ENCODE data around the gene JADE1. TPM values are rescaled to one million over a fixed set of nuclear protein-coding genes. Genes with fewer than 3 reads are reported as not detected.

The JADE1 gene
- polyA plus RNA-seq, 1 donor (not counting 4 experiments of a cell fraction or from before 2014, with no cell fraction given) = 2.8 TPM

DNA sequence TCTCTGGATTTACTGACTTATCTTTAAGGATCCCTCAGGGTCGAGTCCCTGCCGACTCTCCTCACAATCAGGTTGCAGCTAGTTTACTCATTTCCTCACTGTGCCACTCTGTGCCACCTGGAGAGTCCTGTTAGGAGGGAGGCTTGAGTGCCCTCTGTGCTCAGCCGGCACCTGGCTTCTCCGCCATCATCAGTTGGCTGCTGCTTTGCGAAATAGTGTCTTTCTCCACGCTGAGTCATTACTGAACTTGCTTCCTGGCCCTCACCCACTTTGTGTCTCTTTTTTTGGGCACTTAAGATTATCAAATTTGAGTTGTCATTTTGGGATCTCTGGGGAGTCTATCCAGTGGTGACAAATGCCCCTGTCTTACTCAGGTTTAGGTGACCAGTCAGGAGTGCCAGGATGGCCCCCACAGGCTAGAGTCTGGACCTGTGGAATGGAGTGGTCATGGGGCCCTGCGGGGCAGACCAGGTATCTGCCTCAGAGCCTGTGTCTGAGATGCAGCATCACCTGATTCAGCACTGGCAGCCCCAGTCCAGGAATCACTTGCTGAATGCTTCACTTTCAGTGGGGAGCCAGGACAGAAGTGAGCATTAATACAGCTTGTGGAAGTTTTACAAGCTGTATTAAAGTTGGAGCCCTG, 37.7 kb downstream of the JADE1 start:
- Histone ChIP-seq H3K27ac (ENCODE audit: control insufficient read depth, insufficient read depth, low read length) (no peak overlapping the region), H3K4me1 (ENCODE audit: control insufficient read depth, extremely low read depth, insufficient read depth, low read length) (no peaks in the 10 kb centered on the region), H4K20me1 (ENCODE audit: control insufficient read depth, extremely low read depth, insufficient read depth, low read length) (no peaks in the 10 kb centered on the region), H3K9ac (ENCODE audit: control insufficient read depth, extremely low read depth, insufficient read depth, low read length) (no peak overlapping the region), H3K4me2 (ENCODE audit: control insufficient read depth, extremely low read depth, insufficient read depth, low read depth, low read length) (no peak overlapping the region), H3K4me3 (ENCODE audit: control insufficient read depth in 2 of 3, extremely low read depth in 1 of 3, insufficient read depth in 2 of 3, low read depth in 1 of 3, low read length in 3 of 3) (no peak overlapping the region), H3K9me3 (ENCODE audit: control insufficient read depth, low read depth, low read length) (no peaks in the 10 kb centered on the region), H3K36me3 (ENCODE audit: control insufficient read depth in 2 of 2, extremely low read depth in 1 of 2, insufficient read depth in 2 of 2, low read length in 2 of 2) (peaks cover 8 to 13% of the 10 kb centered on the region in 2 experiments), H3K79me2 (ENCODE audit: control insufficient read depth, insufficient read depth, low read length) (no peaks in the 10 kb centered on the region), H3K27me3 (ENCODE audit: control insufficient read depth, extremely low read depth, insufficient read depth, low read length) (no peaks in the 10 kb centered on the region), H3K9me1 (ENCODE audit: control insufficient read depth, extremely low read depth, insufficient read depth, low read length) (no peaks in the 10 kb centered on the region), H2AFZ (ENCODE audit: control insufficient read depth, low read length) (no peak overlapping the region)
- dilution Hi-C loops (cut with MboI; ENCODE audit: extremely low pct_ligation_motif_present, low sequenced_read_pairs) = no loop called here
- DNase-seq (ENCODE audit: low read depth, low spot score) (no peak), FAIRE-seq (no peak)
- no peak for TF ChIP-seq EZH2 (IDR thresholded peaks at IDR 0.05; ENCODE audit: low read length)
- TF ChIP-seq, protein P1, sequence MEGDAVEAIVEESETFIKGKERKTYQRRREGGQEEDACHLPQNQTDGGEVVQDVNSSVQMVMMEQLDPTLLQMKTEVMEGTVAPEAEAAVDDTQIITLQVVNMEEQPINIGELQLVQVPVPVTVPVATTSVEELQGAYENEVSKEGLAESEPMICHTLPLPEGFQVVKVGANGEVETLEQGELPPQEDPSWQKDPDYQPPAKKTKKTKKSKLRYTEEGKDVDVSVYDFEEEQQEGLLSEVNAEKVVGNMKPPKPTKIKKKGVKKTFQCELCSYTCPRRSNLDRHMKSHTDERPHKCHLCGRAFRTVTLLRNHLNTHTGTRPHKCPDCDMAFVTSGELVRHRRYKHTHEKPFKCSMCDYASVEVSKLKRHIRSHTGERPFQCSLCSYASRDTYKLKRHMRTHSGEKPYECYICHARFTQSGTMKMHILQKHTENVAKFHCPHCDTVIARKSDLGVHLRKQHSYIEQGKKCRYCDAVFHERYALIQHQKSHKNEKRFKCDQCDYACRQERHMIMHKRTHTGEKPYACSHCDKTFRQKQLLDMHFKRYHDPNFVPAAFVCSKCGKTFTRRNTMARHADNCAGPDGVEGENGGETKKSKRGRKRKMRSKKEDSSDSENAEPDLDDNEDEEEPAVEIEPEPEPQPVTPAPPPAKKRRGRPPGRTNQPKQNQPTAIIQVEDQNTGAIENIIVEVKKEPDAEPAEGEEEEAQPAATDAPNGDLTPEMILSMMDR (optimal IDR thresholded peaks at IDR 0.05 in 1 of 3, IDR thresholded peaks at IDR 0.05 in 1 of 3, conservative IDR thresholded peaks at IDR 0.05 in 1 of 3; ENCODE audit: extremely low read depth in 1 of 3, insufficient read depth in 2 of 3, low read length in 3 of 3) = no peak

DNA sequence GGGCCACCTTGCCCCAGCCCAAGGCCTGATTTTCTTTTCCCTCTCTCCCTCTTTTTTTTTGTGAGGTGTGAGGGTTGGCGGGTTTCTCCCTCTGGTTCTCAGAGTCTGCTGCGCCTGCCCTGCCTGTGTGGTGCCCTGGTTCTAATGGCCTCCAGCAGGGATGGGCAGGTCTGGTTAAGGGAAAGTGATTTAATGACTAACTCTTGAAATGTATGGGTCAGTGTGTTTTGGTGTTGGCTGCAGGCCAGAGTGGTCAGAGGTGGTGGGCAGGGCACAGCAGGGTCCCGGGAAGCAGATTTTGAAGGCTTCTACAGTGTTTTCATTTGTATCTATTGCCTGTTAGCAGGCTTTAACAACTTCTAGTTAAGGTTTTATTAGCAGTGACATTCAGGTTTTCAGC, 39.0 kb downstream of the JADE1 start:
- H3K27ac ChIP-seq (ENCODE audit: control insufficient read depth, insufficient read depth, low read length) = no peak overlapping the region
- no peaks in the 10 kb centered on the region for H3K9me3 ChIP-seq (ENCODE audit: control insufficient read depth, low read depth, low read length)
- no peak overlapping the region for H2AFZ ChIP-seq (ENCODE audit: control insufficient read depth, low read length)
- TF ChIP-seq, protein P1 (optimal IDR thresholded peaks at IDR 0.05 in 1 of 3, IDR thresholded peaks at IDR 0.05 in 1 of 3, conservative IDR thresholded peaks at IDR 0.05 in 1 of 3; ENCODE audit: extremely low read depth in 1 of 3, insufficient read depth in 2 of 3, low read length in 3 of 3) = no peak
- TF ChIP-seq EZH2 (IDR thresholded peaks at IDR 0.05; ENCODE audit: low read length) = no peak
- no peaks in the 10 kb centered on the region for H3K27me3 ChIP-seq (ENCODE audit: control insufficient read depth, extremely low read depth, insufficient read depth, low read length)
- no peaks in the 10 kb centered on the region for H3K9me1 ChIP-seq (ENCODE audit: control insufficient read depth, extremely low read depth, insufficient read depth, low read length)
- H3K36me3 ChIP-seq (ENCODE audit: control insufficient read depth in 2 of 2, extremely low read depth in 1 of 2, insufficient read depth in 2 of 2, low read length in 2 of 2) = peaks cover 8 to 13% of the 10 kb centered on the region in 2 experiments
- H3K9ac ChIP-seq (ENCODE audit: control insufficient read depth, extremely low read depth, insufficient read depth, low read length) = no peak overlapping the region
- DNase-seq (ENCODE audit: low read depth, low spot score) (no peak), FAIRE-seq (no peak)
- H3K4me2 ChIP-seq (ENCODE audit: control insufficient read depth, extremely low read depth, insufficient read depth, low read depth, low read length) = no peak overlapping the region
- no peak overlapping the region for H3K4me3 ChIP-seq (ENCODE audit: control insufficient read depth in 2 of 3, extremely low read depth in 1 of 3, insufficient read depth in 2 of 3, low read depth in 1 of 3, low read length in 3 of 3)
- no peaks in the 10 kb centered on the region for H3K4me1 ChIP-seq (ENCODE audit: control insufficient read depth, extremely low read depth, insufficient read depth, low read length)
- dilution Hi-C loops (cut with MboI; ENCODE audit: extremely low pct_ligation_motif_present, low sequenced_read_pairs) = no loop called here
- no peaks in the 10 kb centered on the region for H3K79me2 ChIP-seq (ENCODE audit: control insufficient read depth, insufficient read depth, low read length)
- no peaks in the 10 kb centered on the region for H4K20me1 ChIP-seq (ENCODE audit: control insufficient read depth, extremely low read depth, insufficient read depth, low read length)

All from keratinocyte (primary cell).